ENCODE data around the gene CHST11.

Gene CHST11

GRCh38 chr12:104579718-104580495 lies 123.2 kb downstream of the CHST11 start:
- TF ChIP-seq CTCF (IDR thresholded peaks at IDR 0.05): no peak

DNA sequence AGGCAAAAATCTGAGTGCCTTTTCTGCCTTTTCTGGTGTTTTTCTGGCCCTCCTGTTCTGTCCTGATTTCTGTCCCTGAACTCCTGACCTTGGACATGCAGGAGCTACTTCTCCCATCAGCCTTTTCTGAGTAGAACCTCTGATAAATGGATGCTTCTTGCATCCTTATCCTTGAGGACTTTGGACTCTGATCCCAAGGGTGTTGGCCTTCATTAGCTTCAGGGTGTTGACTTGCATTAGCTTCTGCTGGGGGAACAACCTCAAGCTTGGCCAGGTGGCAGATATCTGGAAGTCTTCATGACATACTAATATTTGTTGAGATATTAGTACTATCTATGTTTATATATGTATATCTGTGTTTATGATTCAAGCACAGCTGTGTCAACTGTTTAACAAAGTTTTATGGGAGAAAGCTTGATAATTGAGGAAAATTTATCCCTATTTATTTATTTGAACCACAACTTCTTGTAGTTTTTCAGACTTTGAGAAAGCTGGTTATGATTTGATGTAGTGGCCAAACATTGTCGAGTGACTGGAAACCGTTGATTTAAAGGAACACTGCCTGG lies 124.3 kb downstream of the CHST11 start:
- no peak for TF ChIP-seq CTCF (IDR thresholded peaks at IDR 0.05)

DNA sequence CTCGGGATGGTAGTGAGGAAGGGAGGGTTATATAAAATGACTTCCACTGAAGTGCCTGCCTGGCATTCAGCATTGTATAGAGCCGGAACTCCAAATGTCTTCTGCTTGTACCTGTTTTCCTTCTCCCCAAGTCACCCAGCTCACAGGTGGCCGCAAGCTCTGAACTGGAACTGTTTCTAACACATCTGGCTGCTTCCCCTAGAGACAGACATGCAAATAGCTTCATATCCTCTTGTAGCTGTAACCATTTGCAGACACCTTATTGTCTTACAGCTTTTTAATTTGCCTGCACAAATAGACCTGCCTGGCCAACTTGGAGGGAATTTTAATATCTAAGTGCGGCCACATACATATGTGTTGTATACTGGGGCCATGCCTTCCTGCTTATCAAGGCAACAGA lies 126.0 kb downstream of the CHST11 start:
- no peak for TF ChIP-seq CTCF (IDR thresholded peaks at IDR 0.05)

DNA sequence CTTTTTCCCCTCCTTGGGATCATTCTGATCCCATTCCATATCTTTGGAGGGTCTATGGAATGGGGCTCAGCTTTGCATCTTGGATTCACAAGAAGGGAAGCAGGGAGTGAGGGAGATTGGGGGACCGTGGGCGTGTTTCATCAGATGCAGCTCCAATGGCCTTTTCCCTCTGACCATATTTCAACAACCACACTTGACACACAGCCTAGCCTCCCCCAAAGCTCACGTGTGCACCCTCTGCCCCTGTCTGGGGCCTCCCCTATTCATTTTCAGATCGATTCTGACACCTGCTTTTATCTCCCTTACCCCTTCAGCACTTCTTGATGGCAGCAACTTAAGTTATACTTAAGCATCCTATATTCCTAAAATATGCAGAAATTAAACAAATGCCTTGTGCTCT lies 126.6 kb downstream of the CHST11 start:
- no peak for TF ChIP-seq CTCF (IDR thresholded peaks at IDR 0.05)

- no peak for TF ChIP-seq CTCF (IDR thresholded peaks at IDR 0.05)
Measured at GRCh38 chr12:104585448-104586055, 128.8 kb downstream of the CHST11 start.

GRCh38 chr12:104586351-104586919 lies 129.7 kb downstream of the CHST11 start:
- TF ChIP-seq CTCF (IDR thresholded peaks at IDR 0.05): no peak

- no peak for TF ChIP-seq CTCF (IDR thresholded peaks at IDR 0.05)
Measured at GRCh38 chr12:104588047-104588920, 131.5 kb downstream of the CHST11 start.
